IgD-negative memory B cell (primary cell): ENCODE data around the gene TPD52L3. TPM values are rescaled to one million over a fixed set of nuclear protein-coding genes. Genes with fewer than 3 reads are reported as not detected.
A peak's percentile ranks its signal among the peaks of the same experiment; 100 is the strongest.

Experiments used
- H3K27ac Mint-ChIP-seq, 3 donors: one replicate each; pipeline ENCODE4 v1.8.0; 2020 to 2022; ENCODE audit warnings: mild to moderate bottlenecking in 3 of 3, mixed read lengths in 3 of 3, moderate library complexity in 1 of 3
- H3K27me3 Mint-ChIP-seq: one replicate; pipeline ENCODE4 v1.8.0; 2021; ENCODE audit warnings: mixed read lengths
- H3K36me3 Mint-ChIP-seq: one replicate; pipeline ENCODE4 v1.8.0; 2020; ENCODE audit warnings: mild to moderate bottlenecking, mixed read lengths
- H3K4me1 Mint-ChIP-seq, 3 donors: one replicate each; pipeline ENCODE4 v1.8.0; 2020 to 2022; ENCODE audit warnings: mixed read lengths in 3 of 3, mild to moderate bottlenecking in 1 of 3
- H3K4me3 Mint-ChIP-seq, 4 donors: one replicate each; pipeline ENCODE4 v1.8.0; 2020 to 2022; ENCODE audit warnings: mild to moderate bottlenecking in 4 of 4, mixed read lengths in 4 of 4, moderate library complexity in 3 of 4
- H3K9me3 Mint-ChIP-seq, 3 donors: one replicate each; pipeline ENCODE4 v1.8.0; 2020 to 2021; ENCODE audit warnings: mixed read lengths in 3 of 3, mild to moderate bottlenecking in 1 of 3
- polyA plus RNA-seq: library from polyadenylated mRNA; unstranded; fragments of 300-500 nt; fragmentation: Illumina TruSeq; gene quantifications from one replicate; pipeline ENCODE4 v1.2.3, GENCODE V29; 2021

TPD52L3 gene
- polyA plus RNA-seq: not detected

DNA sequence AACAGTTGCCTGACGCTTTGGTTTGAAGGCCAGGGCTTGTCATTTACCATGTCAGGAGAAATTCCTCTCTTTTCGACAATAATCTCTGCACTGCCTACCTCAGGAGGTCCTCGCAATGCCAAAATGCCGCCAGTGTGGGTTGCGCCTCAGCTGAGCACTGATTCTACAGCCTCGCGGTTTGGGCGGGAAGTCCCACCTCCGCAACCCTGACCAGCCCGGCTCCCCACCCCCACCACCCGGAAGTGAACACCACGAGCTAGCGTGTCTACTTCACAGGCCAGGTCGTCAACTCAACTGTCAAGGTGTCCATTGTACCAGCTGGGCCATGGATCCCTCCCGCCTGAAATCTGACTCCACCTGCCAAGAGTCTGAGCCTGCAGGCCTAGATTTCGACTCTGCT is at the start of gene TPD52L3:
TPD52L3 (plus strand) TSS at position 273 of the 400 bp plus-strand sequence. CDS start 221 bp downstream, outside the sequence.
- Mint-ChIP-seq H3K27me3 (peaks cover 18% of the 10 kb centered on the region), H3K27ac (no peak within 1 kb of the TSS), H3K4me1 (peaks cover 1 to 3% (median 3%) of the 10 kb centered on the region in 3 donors), H3K4me3 (no peak within 1 kb of the TSS), H3K9me3 (peaks cover 3 to 11% (median 6%) of the 10 kb centered on the region in 3 donors), H3K36me3 (peaks cover 1% of the 10 kb centered on the region)

DNA sequence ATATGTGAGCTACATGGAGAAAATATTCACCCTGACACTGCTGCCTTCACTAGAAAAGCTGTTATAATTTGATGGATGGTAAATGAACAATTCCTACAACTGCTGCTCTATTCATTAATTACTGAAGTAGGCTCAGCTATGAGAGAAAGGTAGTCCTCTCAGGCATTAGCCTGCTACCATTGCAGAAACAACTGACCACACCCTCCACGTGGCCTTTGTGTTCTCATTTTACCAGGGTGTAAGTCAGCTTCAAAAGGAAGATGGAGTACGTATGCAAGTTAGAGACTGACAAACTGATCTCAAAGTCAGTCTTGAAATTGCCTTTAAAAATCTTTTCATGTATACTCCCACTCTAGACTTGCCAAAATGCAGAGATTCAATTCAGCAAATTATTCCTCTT is 26.3 kb upstream of the TPD52L3 start:
- H3K4me3 Mint-ChIP-seq: no peak overlapping the region
- H3K36me3 Mint-ChIP-seq: peaks cover 1% of the 10 kb centered on the region
- H3K9me3 Mint-ChIP-seq: no peaks in the 10 kb centered on the region
- H3K4me1 Mint-ChIP-seq: no peaks in the 10 kb centered on the region
- no peak overlapping the region for H3K27ac Mint-ChIP-seq
- H3K27me3 Mint-ChIP-seq: peaks cover 3% of the 10 kb centered on the region

DNA sequence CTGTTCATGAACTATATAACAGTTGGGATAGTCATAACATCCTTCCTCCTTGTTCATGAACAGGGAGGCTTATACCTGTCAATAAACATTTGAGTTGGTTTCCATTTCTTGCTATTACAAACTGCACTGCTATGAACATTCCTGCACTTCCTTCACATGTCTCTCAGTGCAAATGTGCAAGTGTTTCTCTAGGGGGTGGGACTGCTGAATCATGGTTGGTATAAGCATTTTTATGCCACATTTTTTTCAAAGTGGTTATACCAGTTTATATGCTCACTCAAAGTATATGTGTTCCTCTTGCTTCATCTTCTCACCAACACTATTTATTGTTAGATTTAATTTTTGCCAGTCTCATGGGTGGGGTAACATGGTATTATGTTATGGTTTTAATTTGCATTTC is 25.8 kb upstream of the TPD52L3 start:
- peaks cover 3% of the 10 kb centered on the region for H3K27me3 Mint-ChIP-seq
- H3K9me3 Mint-ChIP-seq: no peaks in the 10 kb centered on the region
- no peaks in the 10 kb centered on the region for H3K4me1 Mint-ChIP-seq
- peaks cover 1% of the 10 kb centered on the region for H3K36me3 Mint-ChIP-seq
- H3K4me3 Mint-ChIP-seq: no peak overlapping the region
- no peak overlapping the region for H3K27ac Mint-ChIP-seq

GRCh38 chr9:6304232-6304631 is 23.9 kb upstream of the TPD52L3 start:
- peaks cover 0 to 2% (median 0%) of the 10 kb centered on the region in 3 donors for H3K4me1 Mint-ChIP-seq
- H3K27ac Mint-ChIP-seq: no peak overlapping the region
- H3K9me3 Mint-ChIP-seq: no peaks in the 10 kb centered on the region
- H3K4me3 Mint-ChIP-seq: no peak overlapping the region
- peaks cover 1% of the 10 kb centered on the region for H3K36me3 Mint-ChIP-seq
- peaks cover 3% of the 10 kb centered on the region for H3K27me3 Mint-ChIP-seq

DNA sequence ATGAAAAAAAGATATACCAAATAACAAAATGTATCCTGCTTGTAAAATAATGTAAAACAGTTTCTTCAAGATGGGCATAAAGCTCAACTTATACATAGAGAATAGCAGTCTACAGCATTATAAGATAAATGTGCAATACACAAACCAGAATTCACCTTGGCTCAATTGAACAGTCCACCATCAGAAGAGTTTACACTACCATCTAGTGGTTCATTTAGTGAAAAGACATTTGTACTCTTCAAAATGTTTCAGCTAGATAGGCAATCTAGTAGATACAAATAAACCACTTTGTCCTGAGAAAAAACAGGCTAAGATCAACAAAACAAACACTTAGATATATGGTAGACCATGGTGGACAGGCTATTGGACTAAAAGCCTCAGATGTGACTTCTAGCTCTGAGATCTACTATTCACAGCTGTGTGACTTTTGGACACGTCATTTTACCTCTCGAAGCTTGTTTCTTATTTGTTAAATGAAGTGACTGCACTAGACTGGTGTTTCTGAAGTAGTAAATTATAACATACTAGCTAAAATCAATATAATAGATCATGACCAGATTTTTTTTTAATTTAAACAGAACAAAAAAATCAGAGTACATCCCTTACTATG is 22.1 kb upstream of the TPD52L3 start:
- peaks cover 3% of the 10 kb centered on the region for H3K27me3 Mint-ChIP-seq
- no peaks in the 10 kb centered on the region for H3K9me3 Mint-ChIP-seq
- peaks cover 1% of the 10 kb centered on the region for H3K36me3 Mint-ChIP-seq
- peaks cover 0 to 2% (median 0%) of the 10 kb centered on the region in 3 donors for H3K4me1 Mint-ChIP-seq
- no peak overlapping the region for H3K27ac Mint-ChIP-seq
- no peak overlapping the region for H3K4me3 Mint-ChIP-seq

GRCh38 chr9:6307551-6308096 is 20.6 kb upstream of the TPD52L3 start:
- Mint-ChIP-seq H3K27me3 (peaks cover 3% of the 10 kb centered on the region), H3K4me3 (no peak overlapping the region), H3K9me3 (no peaks in the 10 kb centered on the region), H3K36me3 (no peaks in the 10 kb centered on the region), H3K27ac (no peak overlapping the region), H3K4me1 (peaks cover 0 to 2% (median 0%) of the 10 kb centered on the region in 3 donors)

GRCh38 chr9:6330958-6331634 is 2.9 kb downstream of the TPD52L3 start:
- H3K4me1 Mint-ChIP-seq: peaks cover 1 to 3% (median 2%) of the 10 kb centered on the region in 3 donors
- no peak overlapping the region for H3K4me3 Mint-ChIP-seq

DNA sequence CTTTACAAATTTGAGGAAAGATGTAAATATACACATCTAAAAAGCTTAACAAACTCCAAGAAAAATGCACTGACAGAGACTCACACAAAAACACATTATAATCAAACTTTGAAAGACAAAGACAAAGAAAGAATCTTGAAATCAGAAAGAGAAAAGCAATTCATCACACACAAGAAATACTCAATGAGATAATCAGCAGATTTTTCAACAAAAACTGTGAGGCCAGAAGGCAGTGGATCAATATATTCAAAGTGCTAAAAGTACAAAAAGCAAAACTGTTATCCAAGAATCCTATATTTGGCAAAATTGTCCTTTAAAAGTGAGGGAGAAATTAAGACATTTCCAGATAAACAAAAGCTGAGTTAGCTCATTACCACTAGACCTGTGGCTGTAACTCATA is 6.1 kb downstream of the TPD52L3 start:
- Mint-ChIP-seq H3K27me3 (peaks cover 12% of the 10 kb centered on the region), H3K9me3 (peaks cover 8 to 21% (median 19%) of the 10 kb centered on the region in 3 donors), H3K27ac (no peak overlapping the region), H3K36me3 (peaks cover 6% of the 10 kb centered on the region), H3K4me3 (no peak overlapping the region), H3K4me1 (no peaks in the 10 kb centered on the region)

More at GRCh38 chr9:6330958-6331634, 2.9 kb downstream of the TPD52L3 start:
- Mint-ChIP-seq H3K27me3 (peaks cover 15% of the 10 kb centered on the region), H3K27ac (peak overlapping the region in 1 of 3 donors; percentile 4), H3K36me3 (peaks cover 7% of the 10 kb centered on the region), H3K9me3 (peaks cover 9 to 18% (median 15%) of the 10 kb centered on the region in 3 donors)

- H3K27me3 Mint-ChIP-seq: peaks cover 8% of the 10 kb centered on the region
- peak overlapping the region in 1 of 3 donors; percentile 24 for H3K27ac Mint-ChIP-seq
- peaks cover 0 to 4% (median 0%) of the 10 kb centered on the region in 3 donors for H3K9me3 Mint-ChIP-seq
- H3K4me3 Mint-ChIP-seq: peak overlapping the region in 1 of 4 donors; percentile 21
- no peaks in the 10 kb centered on the region for H3K4me1 Mint-ChIP-seq
- H3K36me3 Mint-ChIP-seq: no peaks in the 10 kb centered on the region
Measured at GRCh38 chr9:6348766-6349165, 20.6 kb downstream of the TPD52L3 start.

DNA sequence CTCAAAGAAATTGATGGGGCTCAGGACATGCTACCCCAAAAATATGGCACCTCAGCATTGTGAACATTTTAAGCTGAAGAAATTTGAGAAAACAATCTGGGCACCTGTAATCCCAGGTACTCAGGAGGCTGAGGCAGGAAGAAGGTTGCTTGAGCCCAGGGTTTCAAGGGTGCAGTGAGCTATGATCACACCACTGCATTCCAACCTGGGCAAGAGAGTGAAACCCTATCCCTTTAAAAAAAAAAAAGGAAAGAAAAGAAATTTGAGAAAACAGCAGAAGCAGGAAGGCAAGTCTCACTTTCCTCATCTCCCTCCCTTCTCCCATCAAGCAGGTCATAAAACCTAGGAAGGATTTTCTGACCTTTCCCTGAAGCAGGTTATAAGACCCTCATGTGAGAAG is 23.6 kb downstream of the TPD52L3 start:
- Mint-ChIP-seq H3K27ac (no peak overlapping the region), H3K27me3 (peaks cover 7% of the 10 kb centered on the region), H3K4me3 (no peak overlapping the region), H3K4me1 (peaks cover 0 to 2% (median 0%) of the 10 kb centered on the region in 3 donors), H3K36me3 (no peaks in the 10 kb centered on the region), H3K9me3 (no peaks in the 10 kb centered on the region)

DNA sequence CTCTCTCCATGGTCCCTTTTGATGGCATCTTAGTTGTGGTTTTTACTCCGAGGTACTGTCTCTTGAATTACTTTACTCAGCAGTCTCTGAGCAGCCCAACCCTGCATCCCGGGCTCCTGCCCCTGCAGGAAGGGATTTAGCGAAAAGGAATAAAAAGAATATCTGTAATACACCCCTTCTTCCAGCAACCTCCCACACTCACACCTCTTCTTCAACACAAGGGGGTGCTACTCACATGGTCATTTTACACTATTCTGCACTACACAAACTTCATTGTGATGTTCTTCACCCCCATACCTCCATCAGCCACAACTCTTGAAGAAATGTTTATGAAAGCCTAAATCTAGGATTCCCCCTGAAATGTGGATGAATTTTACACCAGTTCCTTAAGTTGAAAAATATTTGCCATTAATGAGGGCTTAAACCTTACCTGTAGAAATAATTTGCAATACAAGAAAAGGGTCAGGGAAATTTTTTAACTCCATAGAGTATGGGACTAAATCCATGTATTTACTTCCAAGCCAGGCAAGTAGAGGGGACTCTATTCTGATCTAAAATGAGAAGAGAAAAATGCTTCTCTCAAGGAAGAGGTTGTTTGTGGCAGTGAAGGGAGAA is 26.0 kb downstream of the TPD52L3 start:
- no peaks in the 10 kb centered on the region for H3K36me3 Mint-ChIP-seq
- no peak overlapping the region for H3K4me3 Mint-ChIP-seq
- peaks cover 0 to 2% (median 0%) of the 10 kb centered on the region in 3 donors for H3K4me1 Mint-ChIP-seq
- peaks cover 7% of the 10 kb centered on the region for H3K27me3 Mint-ChIP-seq
- peak overlapping the region in 1 of 3 donors; percentile 8 for H3K27ac Mint-ChIP-seq
- no peaks in the 10 kb centered on the region for H3K9me3 Mint-ChIP-seq

GRCh38 chr9:6355728-6356127 is 27.6 kb downstream of the TPD52L3 start:
- peaks cover 5% of the 10 kb centered on the region for H3K27me3 Mint-ChIP-seq

GRCh38 chr9:6356441-6356840 is 28.3 kb downstream of the TPD52L3 start:
- Mint-ChIP-seq H3K9me3 (no peaks in the 10 kb centered on the region), H3K4me3 (no peak overlapping the region), H3K4me1 (peaks cover 0 to 2% (median 0%) of the 10 kb centered on the region in 3 donors), H3K27ac (no peak overlapping the region), H3K36me3 (no peaks in the 10 kb centered on the region), H3K27me3 (peaks cover 5% of the 10 kb centered on the region)

More at GRCh38 chr9:6355728-6356127, 27.6 kb downstream of the TPD52L3 start:
- Mint-ChIP-seq H3K27ac (no peak overlapping the region), H3K36me3 (no peaks in the 10 kb centered on the region), H3K9me3 (no peaks in the 10 kb centered on the region), H3K4me3 (no peak overlapping the region), H3K4me1 (peaks cover 0 to 2% (median 0%) of the 10 kb centered on the region in 3 donors)

GRCh38 chr9:6356904-6357303 is 28.7 kb downstream of the TPD52L3 start:
- Mint-ChIP-seq H3K4me1 (peaks cover 0 to 2% (median 0%) of the 10 kb centered on the region in 3 donors), H3K27me3 (peaks cover 5% of the 10 kb centered on the region), H3K27ac (no peak overlapping the region), H3K36me3 (no peaks in the 10 kb centered on the region), H3K4me3 (no peak overlapping the region), H3K9me3 (no peaks in the 10 kb centered on the region)
